Measurements from ENCODE around the gene CISD1. TPM values are rescaled to one million over a fixed set of nuclear protein-coding genes. Genes with fewer than 3 reads are reported as not detected.
"Not testable (repeated sequence)": the region's sequence is repeated elsewhere in the genome, so short reads cannot be mapped to it uniquely, and the experiment has no call there.

The CISD1 gene
- 31.5 and 34.2 TPM in 2 replicates for total RNA-seq

- no peak for TF ChIP-seq CTCF (IDR thresholded peaks at IDR 0.05; ENCODE audit: extremely low read depth, low read depth, low read length)
- H3K79me2 ChIP-seq (ENCODE audit: insufficient read depth, low read length): peaks cover 56% of the 10 kb centered on the region
- H2AFZ ChIP-seq (ENCODE audit: low read length): peak within 1 kb of the TSS; percentile 94
- peak within 1 kb of the TSS; percentile 80 for H3K27ac ChIP-seq (ENCODE audit: low read depth, low read length)
- peaks cover 21% of the 10 kb centered on the region for H3K4me1 ChIP-seq (ENCODE audit: insufficient read depth, low read length)
- no peaks in the 10 kb centered on the region for H3K27me3 ChIP-seq (ENCODE audit: insufficient read depth, low read length)
- DNase-seq (ENCODE audit: insufficient read length, low spot score, missing footprints): peak; percentile 98
- H4K20me1 ChIP-seq (ENCODE audit: insufficient read depth, low read length): no peaks in the 10 kb centered on the region
- peak within 1 kb of the TSS; percentile 97 for H3K4me2 ChIP-seq (ENCODE audit: insufficient read depth, low read length)
- H3K36me3 ChIP-seq (ENCODE audit: insufficient read depth, low read length): no peaks in the 10 kb centered on the region
- H3K4me3 ChIP-seq (ENCODE audit: insufficient read depth, low read length): peak within 1 kb of the TSS; percentile 78
- H3K9me3 ChIP-seq (ENCODE audit: low read depth, low read length): no peaks in the 10 kb centered on the region
Observed at GRCh38 chr10:58268946-58269781, at the start of gene CISD1. Gene CISD1 (plus strand): TSS chr10:58269162. CDS start chr10:58269274, 112 bp downstream.

GRCh38 chr10:58219875-58220274 is 49.1 kb upstream of the CISD1 start:
- Histone ChIP-seq H3K79me2 (ENCODE audit: insufficient read depth, low read length) (no peaks in the 10 kb centered on the region), H3K27ac (ENCODE audit: low read depth, low read length) (no peak overlapping the region), H3K4me1 (ENCODE audit: insufficient read depth, low read length) (peaks cover 26% of the 10 kb centered on the region), H2AFZ (ENCODE audit: low read length) (no peak overlapping the region), H3K9me3 (ENCODE audit: low read depth, low read length) (no peaks in the 10 kb centered on the region), H3K4me2 (ENCODE audit: insufficient read depth, low read length) (no peak overlapping the region), H3K27me3 (ENCODE audit: insufficient read depth, low read length) (no peaks in the 10 kb centered on the region), H3K36me3 (ENCODE audit: insufficient read depth, low read length) (no peaks in the 10 kb centered on the region), H4K20me1 (ENCODE audit: insufficient read depth, low read length) (no peaks in the 10 kb centered on the region), H3K4me3 (ENCODE audit: insufficient read depth, low read length) (no peak overlapping the region)
- DNase-seq (ENCODE audit: insufficient read length, low spot score, missing footprints): no peak
- no peak for TF ChIP-seq CTCF (IDR thresholded peaks at IDR 0.05; ENCODE audit: extremely low read depth, low read depth, low read length)

GRCh38 chr10:58220769-58221451 is 48.1 kb upstream of the CISD1 start:
- no peak for TF ChIP-seq CTCF (IDR thresholded peaks at IDR 0.05; ENCODE audit: extremely low read depth, low read depth, low read length)
- Histone ChIP-seq H3K4me1 (ENCODE audit: insufficient read depth, low read length) (peaks cover 26% of the 10 kb centered on the region), H3K9me3 (ENCODE audit: low read depth, low read length) (no peaks in the 10 kb centered on the region), H3K27me3 (ENCODE audit: insufficient read depth, low read length) (no peaks in the 10 kb centered on the region), H3K4me3 (ENCODE audit: insufficient read depth, low read length) (no peak overlapping the region), H3K27ac (ENCODE audit: low read depth, low read length) (no peak overlapping the region), H3K4me2 (ENCODE audit: insufficient read depth, low read length) (no peak overlapping the region), H3K36me3 (ENCODE audit: insufficient read depth, low read length) (no peaks in the 10 kb centered on the region), H4K20me1 (ENCODE audit: insufficient read depth, low read length) (no peaks in the 10 kb centered on the region), H2AFZ (ENCODE audit: low read length) (no peak overlapping the region), H3K79me2 (ENCODE audit: insufficient read depth, low read length) (no peaks in the 10 kb centered on the region)
- no peak for DNase-seq (ENCODE audit: insufficient read length, low spot score, missing footprints)

- H3K4me2 ChIP-seq (ENCODE audit: insufficient read depth, low read length): no peak overlapping the region
- H3K36me3 ChIP-seq (ENCODE audit: insufficient read depth, low read length): no peaks in the 10 kb centered on the region
- no peaks in the 10 kb centered on the region for H3K79me2 ChIP-seq (ENCODE audit: insufficient read depth, low read length)
- H3K4me3 ChIP-seq (ENCODE audit: insufficient read depth, low read length): no peak overlapping the region
- H3K9me3 ChIP-seq (ENCODE audit: low read depth, low read length): no peaks in the 10 kb centered on the region
- H2AFZ ChIP-seq (ENCODE audit: low read length): no peak overlapping the region
- no peak for DNase-seq (ENCODE audit: insufficient read length, low spot score, missing footprints)
- TF ChIP-seq CTCF (IDR thresholded peaks at IDR 0.05; ENCODE audit: extremely low read depth, low read depth, low read length): no peak
- no peaks in the 10 kb centered on the region for H4K20me1 ChIP-seq (ENCODE audit: insufficient read depth, low read length)
- H3K4me1 ChIP-seq (ENCODE audit: insufficient read depth, low read length): peaks cover 9% of the 10 kb centered on the region
- H3K27me3 ChIP-seq (ENCODE audit: insufficient read depth, low read length): no peaks in the 10 kb centered on the region
- H3K27ac ChIP-seq (ENCODE audit: low read depth, low read length): no peak overlapping the region
Observed at GRCh38 chr10:58225654-58226053, 43.3 kb upstream of the CISD1 start.

GRCh38 chr10:58229856-58230255 is 39.1 kb upstream of the CISD1 start:
- H3K27ac ChIP-seq (ENCODE audit: low read depth, low read length); H3K27me3 ChIP-seq (ENCODE audit: insufficient read depth, low read length); H3K79me2 ChIP-seq (ENCODE audit: insufficient read depth, low read length); H3K4me1 ChIP-seq (ENCODE audit: insufficient read depth, low read length); H3K4me3 ChIP-seq (ENCODE audit: insufficient read depth, low read length); H3K4me2 ChIP-seq (ENCODE audit: insufficient read depth, low read length); H2AFZ ChIP-seq (ENCODE audit: low read length); H3K9me3 ChIP-seq (ENCODE audit: low read depth, low read length); H4K20me1 ChIP-seq (ENCODE audit: insufficient read depth, low read length); DNase-seq (ENCODE audit: insufficient read length, low spot score, missing footprints); H3K36me3 ChIP-seq (ENCODE audit: insufficient read depth, low read length): not testable (repeated sequence)
